ENCODE measurements around the gene P2RX1.

- TF ChIP-seq GATA3 (IDR thresholded peaks at IDR 0.05; ENCODE audit: low read depth, low read length) (no peak), GATA2 (IDR thresholded peaks at IDR 0.05; ENCODE audit: low read depth, low read length) (no peak)
Measured at GRCh38 chr17:3880983-3881382, 35.3 kb downstream of the P2RX1 start.

All from SH-SY5Y (cell line).